ENCODE data around the gene HHATL.

DNA sequence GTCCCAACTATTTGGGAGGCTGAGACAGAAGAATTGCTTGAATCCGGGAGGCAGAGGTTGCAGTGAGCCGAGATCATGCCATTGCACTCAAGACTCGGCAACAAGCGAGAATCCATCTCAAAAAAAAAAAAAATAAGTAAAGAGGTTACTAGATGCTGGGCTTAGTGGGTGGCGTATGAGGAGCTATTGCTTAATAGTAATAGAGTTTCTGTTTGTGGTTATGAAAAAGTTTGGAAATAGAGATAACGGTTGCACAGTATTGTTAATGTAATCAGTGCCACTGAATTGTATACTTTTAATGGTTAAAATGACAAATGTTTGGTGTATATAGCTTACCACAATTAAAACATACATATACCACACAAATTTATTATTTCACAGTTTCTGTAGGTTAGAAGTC lies 14.7 kb upstream of the HHATL start:
- TF ChIP-seq ZNF501 (tag by site-specific recombination; IDR thresholded peaks at IDR 0.05) (no peak), ZNF48 (tag by site-specific recombination; IDR thresholded peaks at IDR 0.05) (no peak), ZNF10 (tag by site-specific recombination; IDR thresholded peaks at IDR 0.05) (no peak), ZNF248 (tag by site-specific recombination; IDR thresholded peaks at IDR 0.05) (no peak), ZFHX2 (tag by site-specific recombination; conservative IDR thresholded peaks at IDR 0.05) (no peak), ZBTB1 (tag by site-specific recombination; IDR thresholded peaks at IDR 0.05) (no peak)
- TF ChIP-seq, protein P1, sequence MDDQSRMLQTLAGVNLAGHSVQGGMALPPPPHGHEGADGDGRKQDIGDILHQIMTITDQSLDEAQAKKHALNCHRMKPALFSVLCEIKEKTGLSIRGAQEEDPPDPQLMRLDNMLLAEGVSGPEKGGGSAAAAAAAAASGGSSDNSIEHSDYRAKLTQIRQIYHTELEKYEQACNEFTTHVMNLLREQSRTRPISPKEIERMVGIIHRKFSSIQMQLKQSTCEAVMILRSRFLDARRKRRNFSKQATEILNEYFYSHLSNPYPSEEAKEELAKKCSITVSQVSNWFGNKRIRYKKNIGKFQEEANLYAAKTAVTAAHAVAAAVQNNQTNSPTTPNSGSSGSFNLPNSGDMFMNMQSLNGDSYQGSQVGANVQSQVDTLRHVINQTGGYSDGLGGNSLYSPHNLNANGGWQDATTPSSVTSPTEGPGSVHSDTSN (CRISPR knock-in tag; IDR thresholded peaks at IDR 0.05): no peak
- TF ChIP-seq, protein P2, sequence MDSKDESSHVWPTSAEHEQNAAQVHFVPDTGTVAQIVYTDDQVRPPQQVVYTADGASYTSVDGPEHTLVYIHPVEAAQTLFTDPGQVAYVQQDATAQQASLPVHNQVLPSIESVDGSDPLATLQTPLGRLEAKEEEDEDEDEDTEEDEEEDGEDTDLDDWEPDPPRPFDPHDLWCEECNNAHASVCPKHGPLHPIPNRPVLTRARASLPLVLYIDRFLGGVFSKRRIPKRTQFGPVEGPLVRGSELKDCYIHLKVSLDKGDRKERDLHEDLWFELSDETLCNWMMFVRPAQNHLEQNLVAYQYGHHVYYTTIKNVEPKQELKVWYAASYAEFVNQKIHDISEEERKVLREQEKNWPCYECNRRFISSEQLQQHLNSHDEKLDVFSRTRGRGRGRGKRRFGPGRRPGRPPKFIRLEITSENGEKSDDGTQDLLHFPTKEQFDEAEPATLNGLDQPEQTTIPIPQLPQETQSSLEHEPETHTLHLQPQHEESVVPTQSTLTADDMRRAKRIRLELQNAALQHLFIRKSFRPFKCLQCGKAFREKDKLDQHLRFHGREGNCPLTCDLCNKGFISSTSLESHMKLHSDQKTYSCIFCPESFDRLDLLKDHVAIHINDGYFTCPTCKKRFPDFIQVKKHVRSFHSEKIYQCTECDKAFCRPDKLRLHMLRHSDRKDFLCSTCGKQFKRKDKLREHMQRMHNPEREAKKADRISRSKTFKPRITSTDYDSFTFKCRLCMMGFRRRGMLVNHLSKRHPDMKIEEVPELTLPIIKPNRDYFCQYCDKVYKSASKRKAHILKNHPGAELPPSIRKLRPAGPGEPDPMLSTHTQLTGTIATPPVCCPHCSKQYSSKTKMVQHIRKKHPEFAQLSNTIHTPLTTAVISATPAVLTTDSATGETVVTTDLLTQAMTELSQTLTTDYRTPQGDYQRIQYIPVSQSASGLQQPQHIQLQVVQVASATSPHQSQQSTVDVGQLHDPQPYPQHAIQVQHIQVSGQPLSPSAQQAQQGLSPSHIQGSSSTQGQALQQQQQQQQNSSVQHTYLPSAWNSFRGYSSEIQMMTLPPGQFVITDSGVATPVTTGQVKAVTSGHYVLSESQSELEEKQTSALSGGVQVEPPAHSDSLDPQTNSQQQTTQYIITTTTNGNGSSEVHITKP (tag by site-specific recombination; IDR thresholded peaks at IDR 0.05): no peak
- TF ChIP-seq, protein P3, sequence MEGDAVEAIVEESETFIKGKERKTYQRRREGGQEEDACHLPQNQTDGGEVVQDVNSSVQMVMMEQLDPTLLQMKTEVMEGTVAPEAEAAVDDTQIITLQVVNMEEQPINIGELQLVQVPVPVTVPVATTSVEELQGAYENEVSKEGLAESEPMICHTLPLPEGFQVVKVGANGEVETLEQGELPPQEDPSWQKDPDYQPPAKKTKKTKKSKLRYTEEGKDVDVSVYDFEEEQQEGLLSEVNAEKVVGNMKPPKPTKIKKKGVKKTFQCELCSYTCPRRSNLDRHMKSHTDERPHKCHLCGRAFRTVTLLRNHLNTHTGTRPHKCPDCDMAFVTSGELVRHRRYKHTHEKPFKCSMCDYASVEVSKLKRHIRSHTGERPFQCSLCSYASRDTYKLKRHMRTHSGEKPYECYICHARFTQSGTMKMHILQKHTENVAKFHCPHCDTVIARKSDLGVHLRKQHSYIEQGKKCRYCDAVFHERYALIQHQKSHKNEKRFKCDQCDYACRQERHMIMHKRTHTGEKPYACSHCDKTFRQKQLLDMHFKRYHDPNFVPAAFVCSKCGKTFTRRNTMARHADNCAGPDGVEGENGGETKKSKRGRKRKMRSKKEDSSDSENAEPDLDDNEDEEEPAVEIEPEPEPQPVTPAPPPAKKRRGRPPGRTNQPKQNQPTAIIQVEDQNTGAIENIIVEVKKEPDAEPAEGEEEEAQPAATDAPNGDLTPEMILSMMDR (tag by site-specific recombination; IDR thresholded peaks at IDR 0.05): no peak
